ENCODE results near the gene FCHSD2.

The FCHSD2 gene

DNA sequence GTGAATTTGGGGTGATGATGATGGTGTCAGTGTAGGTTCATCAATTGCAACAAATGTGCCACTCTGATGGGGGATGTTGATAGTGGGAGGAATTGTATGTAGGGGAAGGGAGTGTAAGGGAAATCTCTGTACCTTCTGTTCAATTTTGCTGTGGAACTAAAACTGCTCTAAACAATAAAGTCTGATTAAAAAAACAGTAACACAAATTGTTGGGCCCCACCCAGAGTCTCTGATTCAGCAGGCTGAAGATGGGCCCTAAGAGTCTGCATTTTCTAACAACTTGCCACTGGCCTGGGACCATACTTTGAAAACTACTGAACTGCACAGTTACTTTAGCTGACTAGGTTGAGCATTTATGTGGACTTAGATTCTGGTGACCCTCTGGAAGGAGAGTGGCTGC is 214.7 kb downstream of the FCHSD2 start:
- H3K79me2 ChIP-seq (ENCODE audit: insufficient read depth, low read length): no peaks in the 10 kb centered on the region
- H3K27ac ChIP-seq (ENCODE audit: low read depth, low read length, poor library complexity, severe bottlenecking): no peak overlapping the region
- no peaks in the 10 kb centered on the region for H3K9me2 ChIP-seq (ENCODE audit: low read depth, low read length)
- H2AFZ ChIP-seq (ENCODE audit: low read length): no peak overlapping the region
- peaks cover 10% of the 10 kb centered on the region for H3K36me3 ChIP-seq (ENCODE audit: insufficient read depth, low read length)
- H3K9ac ChIP-seq (ENCODE audit: low read length): no peak overlapping the region
- H3F3A ChIP-seq (ENCODE audit: insufficient read depth, low read length): no peaks in the 10 kb centered on the region
- no peaks in the 10 kb centered on the region for H4K20me1 ChIP-seq (ENCODE audit: insufficient read depth, low read length)
- no peaks in the 10 kb centered on the region for H3K4me1 ChIP-seq (ENCODE audit: insufficient read depth, low read length, severe bottlenecking)
- no peak for TF ChIP-seq EZH2 (IDR thresholded peaks at IDR 0.05; ENCODE audit: borderline replicate concordance, low read length)
- TF ChIP-seq, protein P1, sequence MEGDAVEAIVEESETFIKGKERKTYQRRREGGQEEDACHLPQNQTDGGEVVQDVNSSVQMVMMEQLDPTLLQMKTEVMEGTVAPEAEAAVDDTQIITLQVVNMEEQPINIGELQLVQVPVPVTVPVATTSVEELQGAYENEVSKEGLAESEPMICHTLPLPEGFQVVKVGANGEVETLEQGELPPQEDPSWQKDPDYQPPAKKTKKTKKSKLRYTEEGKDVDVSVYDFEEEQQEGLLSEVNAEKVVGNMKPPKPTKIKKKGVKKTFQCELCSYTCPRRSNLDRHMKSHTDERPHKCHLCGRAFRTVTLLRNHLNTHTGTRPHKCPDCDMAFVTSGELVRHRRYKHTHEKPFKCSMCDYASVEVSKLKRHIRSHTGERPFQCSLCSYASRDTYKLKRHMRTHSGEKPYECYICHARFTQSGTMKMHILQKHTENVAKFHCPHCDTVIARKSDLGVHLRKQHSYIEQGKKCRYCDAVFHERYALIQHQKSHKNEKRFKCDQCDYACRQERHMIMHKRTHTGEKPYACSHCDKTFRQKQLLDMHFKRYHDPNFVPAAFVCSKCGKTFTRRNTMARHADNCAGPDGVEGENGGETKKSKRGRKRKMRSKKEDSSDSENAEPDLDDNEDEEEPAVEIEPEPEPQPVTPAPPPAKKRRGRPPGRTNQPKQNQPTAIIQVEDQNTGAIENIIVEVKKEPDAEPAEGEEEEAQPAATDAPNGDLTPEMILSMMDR (IDR thresholded peaks at IDR 0.05; ENCODE audit: low read length): no peak
- H3K4me2 ChIP-seq (ENCODE audit: low read length): no peak overlapping the region
- H3K9me3 ChIP-seq (ENCODE audit: low read length): no peaks in the 10 kb centered on the region
- no peaks in the 10 kb centered on the region for H3K27me3 ChIP-seq (ENCODE audit: insufficient read depth, low read length)
- H3K4me3 ChIP-seq (ENCODE audit: low read depth, low read length, poor library complexity, severe bottlenecking): no peak overlapping the region

DNA sequence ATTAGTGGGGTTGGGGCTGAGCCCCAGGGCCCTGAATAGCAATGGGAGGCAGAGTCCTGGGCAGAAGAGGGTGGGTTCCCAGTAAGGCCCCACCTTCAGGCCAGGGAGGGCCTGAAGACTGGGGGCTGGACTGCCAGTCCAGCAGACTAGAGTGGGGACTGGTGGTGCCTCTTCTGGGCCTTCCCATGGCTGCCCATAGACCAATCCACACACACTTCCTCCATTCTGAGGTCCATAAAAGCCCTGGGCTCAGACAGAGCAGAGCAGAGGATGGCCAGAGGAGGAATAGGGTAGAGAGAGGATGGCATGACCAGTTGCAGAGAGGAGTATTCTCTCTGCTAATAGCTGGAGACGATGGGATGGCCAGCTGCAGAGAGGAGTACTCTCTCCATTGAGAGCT is 216.0 kb downstream of the FCHSD2 start:
- Histone ChIP-seq H2AFZ (ENCODE audit: low read length) (no peak overlapping the region), H3K4me2 (ENCODE audit: low read length) (no peak overlapping the region), H3K4me1 (ENCODE audit: insufficient read depth, low read length, severe bottlenecking) (no peaks in the 10 kb centered on the region), H3K27me3 (ENCODE audit: insufficient read depth, low read length) (no peaks in the 10 kb centered on the region), H3K27ac (ENCODE audit: low read depth, low read length, poor library complexity, severe bottlenecking) (no peak overlapping the region), H3K9me3 (ENCODE audit: low read length) (no peaks in the 10 kb centered on the region), H3K9ac (ENCODE audit: low read length) (no peak overlapping the region), H3K79me2 (ENCODE audit: insufficient read depth, low read length) (no peaks in the 10 kb centered on the region), H3K9me2 (ENCODE audit: low read depth, low read length) (no peaks in the 10 kb centered on the region), H4K20me1 (ENCODE audit: insufficient read depth, low read length) (no peaks in the 10 kb centered on the region), H3K4me3 (ENCODE audit: low read depth, low read length, poor library complexity, severe bottlenecking) (no peak overlapping the region), H3K36me3 (ENCODE audit: insufficient read depth, low read length) (peaks cover 21% of the 10 kb centered on the region), H3F3A (ENCODE audit: insufficient read depth, low read length) (no peaks in the 10 kb centered on the region)
- TF ChIP-seq, protein P1 (IDR thresholded peaks at IDR 0.05; ENCODE audit: low read length): no peak
- TF ChIP-seq EZH2 (IDR thresholded peaks at IDR 0.05; ENCODE audit: borderline replicate concordance, low read length): no peak

DNA sequence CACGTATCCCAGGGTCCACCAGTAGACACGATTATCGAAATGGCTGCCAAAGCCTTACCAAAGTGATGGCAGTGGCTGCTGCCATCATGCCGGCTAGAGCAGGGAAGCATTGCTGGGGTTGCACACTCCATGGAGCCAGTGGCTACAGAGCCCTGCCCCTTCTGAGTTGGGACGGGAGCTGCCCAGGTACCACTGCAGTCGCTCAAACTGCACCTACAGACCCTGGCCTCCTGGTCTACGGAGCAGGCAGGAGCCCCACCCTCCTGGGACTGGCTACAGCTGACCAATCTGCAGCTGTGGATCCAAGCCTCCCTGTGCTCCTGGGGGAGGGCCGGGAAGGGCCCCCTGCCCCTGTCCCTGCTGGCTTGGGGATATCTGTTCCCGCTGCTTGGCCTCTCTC is 216.5 kb downstream of the FCHSD2 start:
- no peaks in the 10 kb centered on the region for H3F3A ChIP-seq (ENCODE audit: insufficient read depth, low read length)
- H4K20me1 ChIP-seq (ENCODE audit: insufficient read depth, low read length): no peaks in the 10 kb centered on the region
- no peak overlapping the region for H3K4me3 ChIP-seq (ENCODE audit: low read depth, low read length, poor library complexity, severe bottlenecking)
- no peak overlapping the region for H2AFZ ChIP-seq (ENCODE audit: low read length)
- H3K27me3 ChIP-seq (ENCODE audit: insufficient read depth, low read length): no peaks in the 10 kb centered on the region
- no peaks in the 10 kb centered on the region for H3K9me2 ChIP-seq (ENCODE audit: low read depth, low read length)
- no peak overlapping the region for H3K9ac ChIP-seq (ENCODE audit: low read length)
- TF ChIP-seq, protein P1 (IDR thresholded peaks at IDR 0.05; ENCODE audit: low read length): no peak
- no peak for TF ChIP-seq EZH2 (IDR thresholded peaks at IDR 0.05; ENCODE audit: borderline replicate concordance, low read length)
- H3K27ac ChIP-seq (ENCODE audit: low read depth, low read length, poor library complexity, severe bottlenecking): no peak overlapping the region
- no peaks in the 10 kb centered on the region for H3K79me2 ChIP-seq (ENCODE audit: insufficient read depth, low read length)
- no peaks in the 10 kb centered on the region for H3K4me1 ChIP-seq (ENCODE audit: insufficient read depth, low read length, severe bottlenecking)
- H3K4me2 ChIP-seq (ENCODE audit: low read length): no peak overlapping the region
- no peaks in the 10 kb centered on the region for H3K9me3 ChIP-seq (ENCODE audit: low read length)
- H3K36me3 ChIP-seq (ENCODE audit: insufficient read depth, low read length): peaks cover 25% of the 10 kb centered on the region

All from OCI-LY1 (cell line).